Measurements from ENCODE around the gene CARF.

Gene CARF

GRCh38 chr2:203035879-203036470, 123.9 kb downstream of the CARF start:
- Histone ChIP-seq H3K27ac (ENCODE audit: insufficient read depth, low read length, poor library complexity, severe bottlenecking) (no peak overlapping the region), H3K4me3 (ENCODE audit: insufficient read depth, low read depth, low read length, poor library complexity, severe bottlenecking) (no peak overlapping the region), H3K4me1 (ENCODE audit: control insufficient read depth, insufficient read depth, low read length, poor library complexity, severe bottlenecking) (no peaks in the 10 kb centered on the region), H3K36me3 (ENCODE audit: control insufficient read depth, insufficient read depth, low read length) (no peaks in the 10 kb centered on the region), H3K9me3 (ENCODE audit: control insufficient read depth, low read length) (no peaks in the 10 kb centered on the region), H3K27me3 (replicated peaks; ENCODE audit: control insufficient read depth, insufficient read depth, low read length, poor library complexity, severe bottlenecking) (no peaks in the 10 kb centered on the region)
- DNase-seq, result no peak

All from effector memory CD4-positive, alpha-beta T cell (primary cell).